GM21576 (cell line): ENCODE results near the gene TRH.

Experiments used
- ATAC-seq: cut with Tn5 transposase; IDR thresholded peaks from one replicate; pipeline ENCODE4 v1.9.1; 2021; ENCODE audit warnings: mild to moderate bottlenecking, moderate library complexity; ENCODE audit not compliant: unreplicated experiment

Gene TRH, protein sequence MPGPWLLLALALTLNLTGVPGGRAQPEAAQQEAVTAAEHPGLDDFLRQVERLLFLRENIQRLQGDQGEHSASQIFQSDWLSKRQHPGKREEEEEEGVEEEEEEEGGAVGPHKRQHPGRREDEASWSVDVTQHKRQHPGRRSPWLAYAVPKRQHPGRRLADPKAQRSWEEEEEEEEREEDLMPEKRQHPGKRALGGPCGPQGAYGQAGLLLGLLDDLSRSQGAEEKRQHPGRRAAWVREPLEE

DNA sequence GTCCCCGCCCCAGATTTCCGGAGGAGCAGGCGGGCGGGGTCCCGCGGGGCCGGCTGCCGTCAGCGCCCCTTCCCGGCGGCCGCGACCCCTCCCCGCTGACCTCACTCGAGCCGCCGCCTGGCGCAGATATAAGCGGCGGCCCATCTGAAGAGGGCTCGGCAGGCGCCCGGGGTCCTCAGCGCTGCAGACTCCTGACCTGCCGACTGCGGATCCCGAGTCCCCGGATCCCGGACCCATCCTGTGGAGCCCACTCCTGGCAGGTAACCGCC, at the start of gene TRH:
TSS of gene TRH (plus strand) at position 157 of the 269 bp plus-strand sequence. CDS start 1,097 bp downstream, outside the sequence.
- ATAC-seq: no peak

DNA sequence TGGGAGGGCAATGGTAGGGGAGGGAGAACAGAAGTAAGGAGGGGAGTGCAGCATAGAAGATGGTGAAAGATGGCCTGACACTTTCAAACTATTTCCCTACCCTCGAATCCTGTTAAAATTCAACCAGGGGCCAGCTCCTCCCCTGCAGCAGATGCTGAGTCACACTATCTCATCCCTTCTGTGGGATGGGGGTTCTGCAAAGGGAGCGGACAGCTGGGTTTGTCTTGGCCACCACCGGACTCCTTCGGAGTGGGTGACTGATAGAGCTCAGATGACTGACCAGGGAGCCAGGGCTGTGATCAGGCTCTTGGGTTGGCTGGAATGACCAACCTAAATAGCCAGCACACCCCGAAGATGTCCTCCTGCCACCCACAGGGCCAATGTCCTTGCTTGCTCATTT, 47.4 kb upstream of the TRH start:
- ATAC-seq: no peak

DNA sequence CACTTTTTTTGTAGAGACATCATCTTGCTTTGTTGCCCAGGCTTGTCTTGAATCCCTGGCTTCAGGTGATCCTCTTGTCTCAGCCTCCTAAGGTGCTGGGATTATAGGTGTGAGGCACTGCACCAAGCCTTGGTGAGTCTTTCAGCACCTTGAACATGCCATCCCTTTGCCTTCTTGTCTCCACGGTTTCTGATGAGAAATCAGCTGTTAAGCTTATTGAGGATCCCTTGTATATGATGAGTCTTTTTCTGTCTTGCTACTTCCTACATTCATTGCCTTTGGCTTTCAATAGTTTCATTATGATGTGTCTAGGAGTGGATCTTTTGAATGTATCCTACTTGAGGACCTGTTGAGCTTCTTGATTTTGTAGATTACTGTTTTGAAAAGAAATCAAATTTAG, 45.1 kb upstream of the TRH start:
- ATAC-seq: no peak

DNA sequence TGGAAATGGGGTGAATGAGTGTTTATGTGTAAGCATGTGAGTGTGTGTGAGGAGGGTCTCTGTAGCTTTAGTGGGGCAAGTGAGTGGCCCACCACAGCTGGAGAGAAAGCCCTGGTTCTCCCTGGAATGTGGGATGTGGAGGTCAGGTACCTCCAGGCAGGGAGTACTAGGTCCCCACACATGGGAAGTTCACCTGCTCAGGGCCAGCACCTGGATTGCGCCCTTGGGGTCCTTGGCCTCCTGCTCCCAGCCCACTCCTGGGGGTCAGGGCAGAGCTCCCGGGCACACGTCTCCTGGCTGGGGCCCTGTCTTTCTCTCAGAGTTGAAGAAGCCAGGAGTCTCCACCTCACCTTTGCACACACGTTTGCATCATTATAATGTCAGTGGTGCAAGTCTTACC, 41.0 kb upstream of the TRH start:
- no peak for ATAC-seq

DNA sequence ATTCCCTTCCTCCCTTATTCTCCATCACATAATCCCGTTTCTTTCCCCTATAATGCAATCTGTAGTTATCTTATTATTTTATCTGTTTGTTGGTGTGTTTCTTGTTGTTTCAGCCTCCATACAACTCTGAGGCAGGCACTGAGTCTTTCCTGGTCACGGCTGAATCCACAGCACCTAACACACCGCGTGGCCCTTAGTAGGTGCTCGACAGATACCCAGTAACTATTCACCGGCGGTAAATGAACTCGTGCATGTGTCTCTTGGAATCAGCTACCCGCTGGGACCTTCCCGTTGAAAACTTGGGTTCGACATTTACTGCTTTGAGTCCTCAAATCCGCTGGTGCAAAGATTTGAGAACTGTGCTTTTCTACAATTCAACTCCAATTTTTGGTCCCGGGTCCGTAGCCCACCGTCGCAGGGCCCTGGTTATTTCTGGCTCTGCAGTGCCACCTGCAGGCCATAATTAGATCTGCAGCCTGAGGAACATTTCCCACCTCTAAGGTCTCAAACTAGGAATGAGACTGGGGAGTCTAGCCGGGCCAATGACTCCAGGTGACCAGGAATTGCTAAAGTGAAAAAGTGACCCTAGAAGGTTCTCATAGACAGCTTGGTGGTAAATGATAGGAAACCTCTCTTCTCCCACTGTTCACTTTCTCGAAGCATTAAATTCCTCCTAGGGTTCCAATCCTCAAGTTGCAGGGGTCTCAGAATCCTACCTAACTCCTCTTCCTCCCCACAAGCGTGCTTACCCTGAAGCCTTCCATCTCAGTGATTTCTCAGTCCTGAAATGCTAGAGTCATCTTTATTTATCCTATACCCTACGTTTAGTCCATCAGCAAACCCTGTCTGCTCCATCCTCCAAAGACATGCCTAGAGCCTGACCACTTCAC, 40.0 kb upstream of the TRH start:
- ATAC-seq: no peak

DNA sequence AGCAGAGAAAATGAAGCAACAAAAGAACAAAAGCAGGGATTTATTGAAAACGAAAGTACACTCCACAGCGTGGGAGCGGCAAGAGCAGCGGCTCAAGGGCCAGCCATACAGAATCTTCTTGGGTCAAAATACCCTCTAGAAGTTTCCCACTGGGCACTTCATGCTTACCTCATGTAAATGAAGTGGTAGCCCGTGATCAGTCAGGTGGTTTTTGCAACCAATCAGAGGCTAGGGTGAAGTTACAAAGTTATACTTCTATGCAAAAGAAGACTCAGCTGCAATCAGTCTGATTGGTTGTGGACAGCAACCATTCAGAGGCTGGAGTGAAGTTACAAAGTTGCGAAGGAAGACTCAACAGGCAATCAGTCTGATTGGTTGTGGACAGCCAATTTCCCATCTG, 37.8 kb upstream of the TRH start:
- ATAC-seq: no peak

DNA sequence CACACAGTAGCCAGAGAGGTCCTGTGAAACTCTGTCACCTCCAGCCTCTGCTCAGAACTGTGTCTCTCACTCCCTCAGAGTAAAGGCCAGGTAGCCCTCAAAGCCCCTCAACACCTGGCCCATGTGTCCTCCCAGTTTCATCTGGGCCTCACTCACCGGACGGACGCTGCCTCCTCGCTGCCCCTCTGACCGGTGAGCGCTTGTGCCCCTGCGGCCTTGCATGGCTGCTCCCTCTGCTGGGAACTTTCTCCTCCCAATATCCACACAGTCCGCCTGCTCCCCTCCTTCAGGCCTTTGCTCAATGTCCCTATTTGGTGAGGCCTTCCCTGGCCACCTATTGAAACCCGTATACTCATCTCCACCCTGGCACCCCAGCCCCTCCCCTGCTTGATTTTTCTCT, 36.8 kb upstream of the TRH start:
- ATAC-seq: no peak

DNA sequence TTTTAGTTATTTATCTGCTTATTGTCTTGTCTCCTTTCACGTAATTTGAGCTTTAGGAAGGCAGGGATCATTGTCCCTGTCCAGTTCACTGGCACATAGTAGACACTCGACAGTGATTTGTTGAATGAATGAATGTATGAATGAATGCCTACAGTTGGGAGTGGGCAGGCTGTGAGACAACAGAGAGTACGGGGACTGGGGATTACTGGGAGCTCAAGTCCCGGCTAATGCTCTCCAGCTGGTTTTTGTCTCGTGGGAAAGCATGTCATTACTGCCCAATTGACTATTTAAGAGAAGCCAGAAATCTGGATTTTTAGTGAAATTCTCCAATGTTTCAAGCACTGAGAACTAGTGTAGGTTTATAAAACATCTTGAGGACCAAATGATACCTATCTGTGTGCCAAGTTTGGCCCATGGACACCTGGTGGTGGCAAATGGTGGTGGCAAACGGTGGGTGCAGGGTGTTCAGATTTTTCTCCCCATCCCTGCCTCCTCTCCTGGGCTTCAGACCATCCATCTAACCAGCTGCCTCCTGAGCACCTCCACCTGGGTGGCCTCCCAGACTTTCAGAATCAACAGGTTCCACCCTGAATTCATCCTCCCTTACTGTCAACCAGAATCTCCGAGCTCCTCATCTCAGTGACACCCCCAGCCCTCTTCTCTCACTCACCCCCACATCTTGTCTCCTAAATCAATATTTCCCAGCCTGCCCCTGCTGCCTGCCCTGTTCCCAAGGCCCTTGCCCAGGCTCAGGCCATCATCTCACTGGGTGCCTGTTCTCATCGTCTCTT, 36.2 kb upstream of the TRH start:
- no peak for ATAC-seq

DNA sequence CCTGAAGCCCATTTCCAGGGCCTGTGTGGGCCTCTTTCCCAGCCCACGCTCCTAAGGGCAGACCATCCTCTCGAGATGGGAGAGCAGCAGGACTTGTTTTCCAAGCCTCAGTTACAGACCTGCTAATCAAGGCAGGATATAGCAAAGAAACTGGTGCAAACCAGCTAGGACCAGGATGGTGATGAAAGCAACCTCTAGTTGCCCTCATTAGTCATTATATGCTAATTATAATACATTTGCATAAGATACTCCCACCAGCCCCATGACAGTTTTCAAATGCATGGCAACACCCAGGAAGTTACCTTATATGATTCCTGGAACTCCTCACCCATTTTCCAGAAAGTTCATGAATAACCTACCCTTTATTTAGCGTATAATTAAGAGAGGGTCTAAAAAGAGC, 34.4 kb upstream of the TRH start:
- ATAC-seq: no peak

DNA sequence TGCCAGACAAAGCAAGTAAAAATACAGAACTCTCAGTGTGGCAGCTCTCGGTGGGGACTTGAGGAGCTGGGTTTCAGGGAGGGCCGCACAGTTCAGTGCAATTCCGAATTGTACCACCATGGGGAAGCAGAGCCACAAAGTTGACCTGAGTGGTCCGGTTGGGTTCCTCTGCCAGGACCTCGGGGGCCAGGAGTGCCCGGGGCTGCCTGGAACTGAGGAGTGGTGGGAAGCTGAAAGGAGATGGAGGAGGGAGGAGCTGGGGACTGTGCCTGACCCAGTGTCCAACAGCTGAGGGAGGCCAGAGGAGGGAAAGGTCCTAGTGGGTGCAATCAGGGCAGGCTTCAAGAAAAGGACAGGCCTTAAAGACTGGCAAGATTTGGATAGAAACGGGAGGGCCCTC, 32.2 kb upstream of the TRH start:
- ATAC-seq: peak; percentile 59

DNA sequence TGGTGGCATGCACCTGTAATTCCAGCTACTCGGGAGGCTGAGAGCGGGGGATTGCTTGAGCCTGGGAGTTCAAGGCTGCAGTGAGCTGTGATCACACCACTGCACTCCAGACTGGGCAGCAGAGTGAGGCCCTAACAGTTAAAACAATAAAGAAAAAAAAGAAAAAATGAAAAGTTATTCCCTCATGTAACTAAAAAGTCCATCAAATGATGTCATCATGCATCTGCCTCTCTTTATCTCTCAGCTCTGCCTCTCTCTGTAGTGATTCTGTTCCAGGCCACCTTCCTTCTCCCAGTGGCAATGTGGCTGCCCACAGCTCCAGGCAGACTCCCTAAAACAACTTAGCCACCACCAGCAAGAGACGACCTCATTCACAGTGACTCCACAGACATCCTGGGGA, 31.5 kb upstream of the TRH start:
- ATAC-seq: no peak

DNA sequence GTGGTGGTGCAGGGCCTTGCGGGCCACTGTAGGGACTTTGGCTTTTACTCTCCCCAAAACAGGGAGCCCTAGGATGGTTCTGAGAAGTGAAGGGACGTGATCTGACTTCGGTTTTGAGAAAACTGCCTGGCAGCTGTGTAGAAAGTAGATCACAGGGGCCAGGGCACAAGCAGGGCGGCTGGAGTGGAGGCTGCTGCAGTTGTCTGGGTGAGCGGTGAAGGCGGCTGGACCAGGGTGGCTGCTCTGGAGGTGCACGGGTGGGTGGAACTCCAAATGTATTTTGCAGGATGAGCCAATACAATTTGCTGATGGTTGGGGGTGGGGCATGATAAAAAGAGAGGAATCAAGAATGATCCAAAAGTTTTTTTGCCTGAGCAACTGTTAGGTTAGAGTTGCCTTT, 29.8 kb upstream of the TRH start:
- no peak for ATAC-seq

DNA sequence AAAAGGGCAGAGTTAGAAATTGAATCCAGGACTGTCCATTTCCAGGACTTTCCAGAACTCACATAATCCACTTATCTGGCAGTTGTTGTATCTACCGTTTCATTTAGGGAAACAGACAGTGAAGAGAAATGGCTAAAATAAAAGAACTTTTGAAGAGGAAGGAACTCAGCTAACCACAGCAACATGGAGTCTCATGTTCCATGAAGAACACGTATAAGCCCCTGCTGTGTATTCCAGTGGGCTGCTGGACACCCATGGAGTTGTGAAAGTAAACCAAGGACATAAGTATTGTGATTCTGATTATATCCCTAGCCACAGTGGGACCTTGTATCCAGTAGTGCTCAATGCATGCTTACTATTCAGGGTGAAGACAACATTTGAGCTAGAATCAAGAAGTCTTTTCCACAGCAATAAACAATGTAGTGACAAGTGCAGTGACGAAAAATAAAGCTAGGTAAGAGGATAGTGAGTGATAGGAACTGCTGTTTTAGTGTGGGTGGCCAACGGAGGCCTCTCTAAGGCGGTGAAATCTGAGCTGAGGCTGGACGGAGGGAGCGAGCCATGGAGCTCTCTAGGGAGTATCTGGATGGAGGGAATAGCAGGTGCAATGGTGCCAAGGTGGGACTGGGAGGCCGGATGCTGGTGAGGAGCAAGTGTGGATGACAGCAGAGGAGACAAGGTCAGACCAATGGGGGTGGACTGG, 26.8 kb upstream of the TRH start:
- no peak for ATAC-seq

DNA sequence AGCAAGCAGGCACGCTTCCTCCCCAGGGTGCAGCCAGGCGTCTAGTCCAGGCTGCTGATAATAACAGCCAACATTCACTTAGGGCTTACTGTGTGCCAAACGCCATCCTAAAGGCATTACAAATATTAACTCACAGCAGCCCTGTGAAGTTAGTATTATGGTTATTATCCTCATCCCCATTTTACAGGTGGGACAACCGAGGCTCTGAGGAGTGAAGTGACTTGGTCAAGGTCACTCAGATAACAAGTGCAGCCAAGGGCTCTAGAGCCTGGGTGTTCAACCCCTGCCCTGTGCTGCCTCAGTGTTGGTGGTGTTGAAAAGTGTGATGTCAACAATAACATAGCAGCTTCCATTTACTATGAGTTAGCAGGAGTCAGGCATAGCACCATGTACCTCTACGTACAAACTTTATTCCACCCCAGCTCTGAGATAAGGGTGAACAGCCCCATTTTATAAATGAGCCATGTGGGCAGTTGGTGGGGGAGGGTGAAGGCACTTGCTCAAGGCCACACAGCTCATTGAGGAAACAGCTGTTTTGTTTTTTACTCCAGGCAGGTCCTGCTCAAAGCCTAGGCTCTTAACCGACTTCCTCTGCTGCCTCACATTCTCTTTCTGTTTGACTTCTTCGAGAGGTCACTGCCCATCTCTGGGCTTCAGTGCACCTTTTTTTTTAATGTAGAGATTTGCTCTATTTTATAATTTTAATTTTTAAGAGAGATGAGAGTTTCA, 24.0 kb upstream of the TRH start:
- no peak for ATAC-seq

DNA sequence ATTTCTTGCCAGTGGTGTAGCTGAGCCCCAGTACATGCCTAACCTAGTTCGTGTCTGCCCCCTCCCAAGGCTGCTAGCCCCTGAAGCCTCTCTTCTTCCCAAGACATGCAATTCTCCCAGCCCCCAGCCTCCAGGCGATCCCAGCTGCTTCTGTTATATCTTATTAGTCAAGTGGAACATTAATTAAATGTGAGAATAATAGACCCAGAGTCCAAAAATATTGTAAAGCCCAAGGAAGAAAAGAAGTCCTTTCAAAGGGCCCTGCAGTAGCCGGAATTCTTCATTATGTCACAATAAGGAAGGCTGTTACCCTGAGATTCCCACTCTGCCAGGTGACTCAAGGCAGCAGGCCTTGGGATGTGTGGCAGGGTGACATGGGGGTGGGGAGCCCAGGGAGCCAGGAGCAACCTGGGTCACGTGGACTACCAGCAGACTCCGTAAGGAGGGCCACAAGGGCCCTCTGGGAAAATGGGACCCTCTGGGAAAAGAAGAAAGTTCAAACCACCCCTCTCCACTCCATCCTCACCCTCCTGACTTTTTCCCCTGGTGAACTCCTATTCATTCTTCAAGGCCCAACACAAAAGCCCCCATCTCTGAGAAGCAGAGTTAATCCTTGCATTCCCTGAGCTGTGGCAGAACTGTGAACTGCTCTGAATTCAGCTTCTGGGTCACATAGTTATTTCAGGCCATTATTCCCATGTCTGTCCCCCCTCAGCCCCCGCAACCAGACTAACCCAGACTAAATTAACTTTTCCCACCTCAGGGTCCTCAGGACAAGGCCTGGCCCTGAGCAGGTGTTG, 21.8 kb upstream of the TRH start:
- ATAC-seq: no peak

DNA sequence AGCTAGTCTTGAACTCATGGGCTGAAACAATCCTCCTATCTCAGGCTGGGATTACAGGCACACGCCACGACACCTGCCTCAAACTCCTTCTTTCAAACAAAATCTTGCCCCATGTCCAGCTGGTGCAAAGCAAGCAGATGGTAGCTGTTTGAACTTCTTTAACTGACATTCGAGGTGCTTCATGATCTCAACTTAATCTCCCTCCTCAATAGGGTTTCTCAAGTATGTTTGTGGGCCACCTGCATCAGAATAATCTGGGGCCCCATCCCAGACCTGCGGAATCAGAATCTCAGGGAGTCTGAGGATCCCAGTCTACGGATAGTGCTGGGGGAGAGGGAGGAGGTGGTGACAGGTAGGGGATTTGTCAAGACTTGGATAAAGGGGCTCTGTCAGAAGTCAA, 20.9 kb upstream of the TRH start:
- no peak for ATAC-seq

DNA sequence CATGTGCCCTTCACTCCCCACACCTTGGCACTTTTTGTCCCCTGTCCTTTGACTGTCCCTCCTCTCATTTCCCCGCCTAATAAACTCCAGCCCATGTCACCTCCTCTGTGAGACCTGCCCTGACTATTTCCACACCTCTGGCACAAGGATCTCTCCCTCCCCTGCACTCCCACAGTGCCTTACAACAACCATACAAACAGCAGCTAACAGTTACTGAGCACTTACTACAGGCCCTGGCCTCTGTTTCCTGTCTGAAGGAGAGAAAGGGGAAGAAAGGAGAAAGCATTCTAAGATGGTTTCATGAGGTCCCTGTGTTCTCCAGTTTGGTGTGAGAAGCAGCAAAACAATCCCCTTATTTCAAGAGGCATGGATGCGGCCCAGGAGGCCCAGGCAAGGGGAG, 20.0 kb upstream of the TRH start:
- no peak for ATAC-seq

DNA sequence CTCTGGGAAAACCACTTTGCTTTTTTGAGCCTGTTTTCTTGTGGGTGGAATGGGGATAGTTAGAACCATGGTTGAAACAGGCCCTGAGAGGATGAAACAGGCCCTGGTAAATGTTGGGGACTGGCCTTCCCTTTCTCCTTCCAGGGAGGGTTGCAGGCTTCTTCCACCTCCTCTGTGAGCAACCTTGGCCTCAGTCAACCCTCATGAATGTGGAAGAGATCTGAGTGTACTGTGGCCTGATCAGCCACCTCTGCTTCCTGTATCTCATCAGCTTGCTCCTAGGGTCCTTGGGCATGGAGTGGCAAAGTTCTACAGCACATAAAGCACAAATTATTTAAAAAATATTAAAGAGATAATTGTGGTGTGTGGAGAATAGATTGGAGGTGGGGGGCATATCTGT, 17.6 kb upstream of the TRH start:
- no peak for ATAC-seq

DNA sequence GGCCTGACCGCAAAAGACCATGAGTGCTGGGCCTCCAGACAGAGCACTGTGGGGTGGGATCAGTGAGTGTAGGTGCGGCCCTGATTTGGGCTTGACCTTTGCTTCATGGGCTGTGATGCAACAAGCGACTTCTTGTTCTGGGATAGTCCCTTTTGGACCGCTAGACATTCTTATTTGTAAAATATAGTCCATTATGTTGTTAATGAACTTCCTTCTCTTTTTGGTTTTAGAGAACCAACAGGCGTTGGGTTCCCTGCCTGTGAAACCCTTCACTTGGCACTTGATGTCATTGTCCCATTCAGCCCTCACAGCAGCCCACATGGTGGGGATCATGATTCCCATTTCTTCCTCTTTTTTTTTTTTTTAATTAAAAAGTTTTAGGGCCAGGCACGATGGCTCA, 15.8 kb upstream of the TRH start:
- ATAC-seq: no peak

DNA sequence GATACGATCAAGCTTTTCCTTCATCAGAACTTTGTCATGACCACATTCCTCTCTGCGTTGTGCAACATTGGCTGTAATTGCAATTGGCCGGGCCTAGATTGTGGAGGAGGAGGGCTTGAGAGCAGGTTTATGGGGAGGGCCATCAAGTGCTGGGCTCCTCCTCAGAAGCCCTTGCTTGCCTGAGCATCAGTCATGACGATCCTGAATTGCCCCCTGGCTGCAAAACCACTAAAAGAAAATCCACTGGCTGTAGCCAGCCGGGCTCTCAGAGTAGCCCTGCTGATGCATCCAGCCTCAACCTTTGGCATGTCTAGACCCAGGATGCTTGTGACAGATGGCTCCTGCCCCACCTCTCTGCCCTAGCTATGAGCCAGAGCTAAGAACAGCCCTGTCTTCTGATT, 13.4 kb upstream of the TRH start:
- no peak for ATAC-seq
